Right cardiac atrium (tissue), 5 donors: Measurements from ENCODE around the gene UBN1. TPM values are rescaled to one million over a fixed set of nuclear protein-coding genes. Genes with fewer than 3 reads are reported as not detected.

Experiments used
- ATAC-seq, 2 donors: fragments of 200-7000 bp; cut with Tn5 transposase; one replicate each; pipeline versions ENCODE4 v1.8.0 to v1.9.1; 2020; ENCODE audit warnings: moderate library complexity in 2 of 2, mild to moderate bottlenecking in 1 of 2
- DNase-seq, 3 donors: peaks; one replicate each; pipeline ENCODE4 v3.0.0-alpha.2; 2020
- H3K27ac ChIP-seq: one replicate; pipeline ENCODE4 v1.5.1; 2013; ENCODE audit warnings: mild to moderate bottlenecking, low read length, control low read depth, moderate library complexity
- H3K27me3 ChIP-seq: one replicate; pipeline ENCODE4 v1.6.1; 2013; ENCODE audit not compliant: control insufficient read depth, insufficient read depth
- H3K4me1 ChIP-seq: one replicate; pipeline ENCODE4 v1.6.1; 2013; ENCODE audit warnings: low read length; ENCODE audit not compliant: control insufficient read depth, insufficient read depth
- H3K4me3 ChIP-seq: one replicate; pipeline ENCODE4 v1.5.1; 2013; ENCODE audit warnings: low read length, control low read depth
- H3K9me3 ChIP-seq: one replicate; pipeline ENCODE4 v1.6.1; 2013; ENCODE audit warnings: low read length; ENCODE audit not compliant: control insufficient read depth
- WGBS: extraction: QIAGEN DNeasy Blood & Tissue Kit; methylation state at CpG from one replicate; pipeline ENCODE4 v1.1.7; 2013; 5-methylcytosine and 5-hydroxymethylcytosine counted together
- intact Hi-C, 4 donors: fragments of 100-400 bp; cut with DNase I; formaldehyde crosslinking; loops; one replicate each; pipeline versions ENCODE4 v1.11.0 to v1.14.0; 2022 to 2023
- polyA plus RNA-seq: library from polyadenylated mRNA; stranded (reverse); fragments of 200-250 nt; gene quantifications from one replicate; pipeline ENCODE4 v1.2.3, GENCODE V29; 2013
- total RNA-seq, 4 donors: library from RNA; stranded (reverse); fragmentation: NEBNext Ultra II Directional; extraction: Animal tissue kit (Norgen Biotek cat#: 25700); gene quantifications; one replicate each; pipeline ENCODE4 v1.2.1, GENCODE V29; 2021
- donor health status: healthy with polysubstance abuse.
- donor health status: DM: no; HTN: yes; CAD: no.
- donor health status: DM: no; HTN: no; CAD: no.
- donor health status: DM: no; HTN: yes; CAD: no; lungs with severe emphysema.
- donor health status: DM: yes; HTN: yes; CAD: no.

Gene UBN1
- total and polyA plus RNA-seq, 5 donors: 16.5 to 30.4 (median 25.7) TPM

- H3K27ac ChIP-seq: no peak overlapping the region
- intact Hi-C loops: loop anchor here in 1 of 4 donors (10.0 kb wide), 1 partner anchor 63 kb away; no protein-coding TSS in a partner anchor
- DNase-seq (peak in 1 of 3 donors; percentile 30), ATAC-seq (no peak)
- no peaks in the 10 kb centered on the region for H3K9me3 ChIP-seq
- 89% methylated on average over 14 of the region's 14 CpGs for WGBS
- no peaks in the 10 kb centered on the region for H3K4me1 ChIP-seq
- H3K4me3 ChIP-seq: no peak overlapping the region
- H3K27me3 ChIP-seq: no peaks in the 10 kb centered on the region
Measured at GRCh38 chr16:4877380-4877685, 30.1 kb downstream of the UBN1 start.

- no peak overlapping the region for H3K4me3 ChIP-seq
- no peaks in the 10 kb centered on the region for H3K27me3 ChIP-seq
- no peak overlapping the region for H3K27ac ChIP-seq
- no peak for ATAC-seq
- WGBS: 77% methylated on average over 4 of the region's 4 CpGs
- H3K4me1 ChIP-seq: no peaks in the 10 kb centered on the region
- H3K9me3 ChIP-seq: no peaks in the 10 kb centered on the region
- intact Hi-C loops: loop anchor here in 1 of 4 donors (10.0 kb wide), 1 partner anchor 64 kb away; no protein-coding TSS in a partner anchor
- DNase-seq: no peak
Measured at GRCh38 chr16:4879049-4879448, 31.8 kb downstream of the UBN1 start.

- WGBS: 94% methylated on average over 17 of the region's 17 CpGs
- DNase-seq: no peak
Measured at GRCh38 chr16:4880006-4880580, 32.8 kb downstream of the UBN1 start.

GRCh38 chr16:4882000-4882632 is 34.8 kb downstream of the UBN1 start:
- DNase-seq (no peak), ATAC-seq (no peak)
- 64% methylated on average over 14 of the region's 14 CpGs for WGBS
- intact Hi-C loops: loop anchor here in 1 of 4 donors (10.0 kb wide), 1 partner anchor 53 kb away; the partner anchor contains the start of gene PPL
- Histone ChIP-seq H3K4me1 (no peaks in the 10 kb centered on the region), H3K4me3 (no peak overlapping the region), H3K27me3 (no peaks in the 10 kb centered on the region), H3K27ac (no peak overlapping the region), H3K9me3 (no peaks in the 10 kb centered on the region)

More at GRCh38 chr16:4880006-4880580, 32.8 kb downstream of the UBN1 start:
- intact Hi-C loops: loop anchor here in 1 of 4 donors (10.0 kb wide), 1 partner anchor 55 kb away; the partner anchor contains the start of gene PPL
- no peak overlapping the region for H3K27ac ChIP-seq
- no peaks in the 10 kb centered on the region for H3K4me1 ChIP-seq
- H3K4me3 ChIP-seq: no peak overlapping the region
- no peak for ATAC-seq
- H3K27me3 ChIP-seq: no peaks in the 10 kb centered on the region
- H3K9me3 ChIP-seq: no peaks in the 10 kb centered on the region

- DNase-seq (no peak), ATAC-seq (peak; percentile 53 to 66)
- H3K27me3 ChIP-seq: no peaks in the 10 kb centered on the region
- no peak overlapping the region for H3K4me3 ChIP-seq
- intact Hi-C loops: loop anchor here in 1 of 4 donors (10.0 kb wide), 1 partner anchor 52 kb away; the partner anchor contains the start of gene PPL
- H3K9me3 ChIP-seq: no peaks in the 10 kb centered on the region
- 60% methylated on average over 11 of the region's 11 CpGs for WGBS
- H3K27ac ChIP-seq: peak overlapping the region; percentile 7
- no peaks in the 10 kb centered on the region for H3K4me1 ChIP-seq
Measured at GRCh38 chr16:4882633-4883285, 35.5 kb downstream of the UBN1 start.

- Histone ChIP-seq H3K27me3 (no peaks in the 10 kb centered on the region), H3K4me3 (no peak overlapping the region), H3K9me3 (no peaks in the 10 kb centered on the region), H3K27ac (no peak overlapping the region), H3K4me1 (no peaks in the 10 kb centered on the region)
- ATAC-seq (peak in 1 of 2 donors; percentile 5), DNase-seq (no peak)
- WGBS: 97% methylated on average over 25 of the region's 25 CpGs
- intact Hi-C loops: loop anchor here in 1 of 4 donors (10.0 kb wide), 1 partner anchor 51 kb away; the partner anchor contains the start of gene PPL
Measured at GRCh38 chr16:4883501-4883900, 36.2 kb downstream of the UBN1 start.

- no peaks in the 10 kb centered on the region for H3K4me1 ChIP-seq
- no peak overlapping the region for H3K27ac ChIP-seq
- intact Hi-C loops: loop anchor here in 1 of 4 donors (10.0 kb wide), 1 partner anchor 51 kb away; the partner anchor contains the start of gene PPL
- ATAC-seq (no peak), DNase-seq (no peak)
- 94% methylated on average over 34 of the region's 34 CpGs for WGBS
- no peaks in the 10 kb centered on the region for H3K9me3 ChIP-seq
- no peaks in the 10 kb centered on the region for H3K27me3 ChIP-seq
- H3K4me3 ChIP-seq: no peak overlapping the region
Measured at GRCh38 chr16:4884209-4884608, 36.9 kb downstream of the UBN1 start.

- H3K9me3 ChIP-seq: no peaks in the 10 kb centered on the region
- no peak for ATAC-seq
- no peaks in the 10 kb centered on the region for H3K4me1 ChIP-seq
- H3K4me3 ChIP-seq: no peak overlapping the region
- H3K27ac ChIP-seq: no peak overlapping the region
- no peak for DNase-seq
- intact Hi-C loops: loop anchor here in 1 of 4 donors (10.0 kb wide), 1 partner anchor 50 kb away; the partner anchor contains the start of gene PPL
- no peaks in the 10 kb centered on the region for H3K27me3 ChIP-seq
- 95% methylated on average over 45 of the region's 45 CpGs for WGBS
Measured at GRCh38 chr16:4884972-4885874, 37.9 kb downstream of the UBN1 start.

GRCh38 chr16:4886151-4886550 is 38.9 kb downstream of the UBN1 start:
- H3K9me3 ChIP-seq: no peaks in the 10 kb centered on the region
- DNase-seq: no peak
- WGBS: 95% methylated on average over 5 of the region's 5 CpGs
- no peak overlapping the region for H3K27ac ChIP-seq
- no peak for ATAC-seq
- H3K4me1 ChIP-seq: no peaks in the 10 kb centered on the region
- no peaks in the 10 kb centered on the region for H3K27me3 ChIP-seq
- no peak overlapping the region for H3K4me3 ChIP-seq
- intact Hi-C loops: loop anchor here in 1 of 4 donors (10.0 kb wide), 1 partner anchor 49 kb away; the partner anchor contains the start of gene PPL

- Histone ChIP-seq H3K4me1 (peaks cover 6% of the 10 kb centered on the region), H3K27me3 (no peaks in the 10 kb centered on the region), H3K4me3 (no peak overlapping the region), H3K27ac (no peak overlapping the region), H3K9me3 (no peaks in the 10 kb centered on the region)
- 78% methylated on average over 9 of the region's 9 CpGs for WGBS
- DNase-seq (no peak), ATAC-seq (no peak)
- intact Hi-C loops: loop anchor here in 1 of 4 donors (10.0 kb wide), 1 partner anchor 46 kb away; the partner anchor contains the start of gene PPL
Measured at GRCh38 chr16:4888428-4889135, 41.3 kb downstream of the UBN1 start.
